NB4 (cell line): Measurements from ENCODE around the gene RFX2.
A peak's percentile ranks its signal among the peaks of the same experiment; 100 is the strongest.

Experiments
- CTCF ChIP-seq: IDR thresholded peaks from one replicate; pipeline ENCODE4 v1.5.1; 2012; ENCODE audit warnings: low read depth, low read length
- MYC ChIP-seq: IDR thresholded peaks from 2 replicates; pipeline ENCODE4 v1.6.1; 2011; ENCODE audit warnings: low read depth, low read length
- POLR2A ChIP-seq: IDR thresholded peaks from 2 replicates; pipeline ENCODE4 v1.6.1; 2011; ENCODE audit warnings: mild to moderate bottlenecking; ENCODE audit not compliant: insufficient read length; ENCODE audit errors: extremely low read depth
- TF ChIP-seq, protein P1 (sequence below): IDR thresholded peaks from 2 replicates; pipeline ENCODE4 v1.6.1; 2011; ENCODE audit warnings: low read depth, low read length

GRCh38 chr19:6062274-6062673 is 48.0 kb downstream of the RFX2 start:
- TF ChIP-seq, protein P1, sequence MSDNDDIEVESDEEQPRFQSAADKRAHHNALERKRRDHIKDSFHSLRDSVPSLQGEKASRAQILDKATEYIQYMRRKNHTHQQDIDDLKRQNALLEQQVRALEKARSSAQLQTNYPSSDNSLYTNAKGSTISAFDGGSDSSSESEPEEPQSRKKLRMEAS = peak; percentile 91
- TF ChIP-seq CTCF = no peak
- no peak for TF ChIP-seq POLR2A
- peak; percentile 78 for TF ChIP-seq MYC
